HG03064 (cell line): ENCODE data around the gene F7.
"Not testable (repeated sequence)": the region's sequence is repeated elsewhere in the genome, so short reads cannot be mapped to it uniquely, and the experiment has no call there.

Experiments
- ATAC-seq: cut with Tn5 transposase; IDR thresholded peaks from one replicate; pipeline ENCODE4 v1.9.1; 2021; ENCODE audit warnings: low read depth; ENCODE audit not compliant: unreplicated experiment

F7 gene

DNA sequence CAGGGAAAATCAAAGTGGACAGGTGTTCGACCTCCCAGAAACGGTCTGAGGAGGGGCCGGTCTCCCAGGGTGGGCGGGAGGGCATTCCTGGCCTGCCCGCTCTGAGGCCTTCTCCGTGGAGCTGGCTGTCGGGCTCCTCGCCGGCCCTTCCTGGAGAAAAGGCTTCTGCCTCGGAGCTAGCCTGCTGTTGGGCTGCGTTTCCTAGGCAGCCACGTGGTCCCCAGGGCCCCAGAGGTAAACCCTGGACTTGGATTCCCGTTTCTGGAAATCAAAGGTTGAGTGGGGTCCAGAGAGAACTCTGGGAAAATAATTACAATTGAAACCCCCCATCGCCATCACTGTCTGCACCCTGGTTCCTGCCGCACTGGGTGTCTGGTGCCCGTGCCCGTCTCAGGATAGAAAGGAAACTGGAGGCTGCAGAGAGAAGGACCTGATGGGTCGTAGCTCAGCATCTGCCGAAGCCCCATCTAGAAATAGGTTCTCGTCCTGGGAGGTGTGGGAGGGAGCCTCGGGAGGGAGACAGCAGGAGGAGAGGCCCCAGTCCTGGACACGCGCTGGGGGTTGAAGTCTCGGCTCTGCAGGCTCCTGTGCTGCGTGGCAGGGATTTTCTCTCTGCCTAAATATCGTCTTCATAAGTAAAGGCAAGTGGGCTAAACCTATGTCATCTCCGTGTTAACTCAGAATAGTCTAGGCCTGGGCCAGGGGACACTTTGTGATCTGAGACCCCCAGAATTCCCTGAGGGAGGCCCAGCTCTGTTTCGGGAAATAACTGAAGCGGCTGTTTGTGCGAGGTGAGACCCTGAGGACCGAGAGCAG lies 45.2 kb downstream of the F7 start:
- no peak for ATAC-seq

DNA sequence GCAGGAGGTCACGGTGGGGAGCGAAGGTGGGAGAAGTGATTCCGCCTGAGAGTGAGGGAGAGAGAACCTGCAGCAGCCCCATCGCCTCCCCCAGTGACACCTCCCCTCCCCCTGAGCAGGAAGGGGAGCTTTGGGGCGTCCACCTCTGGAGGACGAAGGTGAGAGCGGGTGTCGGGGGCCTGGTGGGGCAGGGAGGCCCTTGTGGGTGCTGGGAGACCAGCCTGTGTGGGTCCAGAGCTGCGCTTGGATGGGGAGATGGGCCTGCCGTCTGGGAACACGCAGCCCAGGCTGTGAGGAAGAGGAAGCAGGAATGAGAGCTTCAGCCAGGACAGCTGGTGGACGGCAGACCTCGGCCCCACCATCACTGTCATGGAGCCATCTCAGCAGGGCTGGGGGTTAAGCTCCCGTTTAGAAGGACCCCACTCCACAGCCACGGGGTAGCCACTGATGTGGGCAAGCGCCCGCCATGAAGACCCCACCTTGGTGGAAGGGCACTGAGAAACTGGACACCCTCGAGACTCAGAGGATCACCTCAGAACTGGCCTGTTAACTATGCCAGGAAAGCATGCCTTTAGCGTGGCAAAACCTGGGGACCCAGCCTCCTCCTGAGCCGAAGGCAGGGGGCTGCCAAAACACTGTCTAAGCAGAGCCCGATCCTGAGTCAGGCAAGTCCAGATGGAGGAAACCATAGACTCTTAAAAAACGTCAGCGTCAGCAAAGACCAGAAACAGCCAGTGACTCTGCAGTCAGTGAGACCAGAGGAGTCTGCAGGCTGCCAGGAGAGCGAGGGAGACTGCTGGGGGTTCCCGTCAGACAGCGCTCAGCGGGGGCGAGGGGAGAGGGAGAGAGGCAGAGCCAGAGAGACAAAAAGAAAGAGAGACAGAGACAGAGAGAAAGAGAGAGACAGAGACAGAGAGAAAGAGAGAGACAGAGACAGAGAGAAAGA lies 46.4 kb downstream of the F7 start:
- no peak for ATAC-seq

DNA sequence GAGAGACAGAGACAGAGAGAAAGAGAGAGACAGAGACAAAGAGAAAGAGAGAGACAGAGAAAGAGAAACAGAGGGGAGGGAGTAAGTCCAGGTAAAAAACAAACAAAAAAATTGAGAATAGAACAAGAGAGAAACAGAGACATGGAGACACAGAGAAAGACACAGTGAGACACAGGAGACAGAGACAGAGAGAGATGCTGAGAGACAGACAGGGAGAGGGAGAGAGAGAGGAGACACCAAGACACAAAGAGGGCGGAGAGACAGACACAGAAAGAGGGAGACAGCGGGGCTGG lies 47.0 kb downstream of the F7 start:
- no peak for ATAC-seq

DNA sequence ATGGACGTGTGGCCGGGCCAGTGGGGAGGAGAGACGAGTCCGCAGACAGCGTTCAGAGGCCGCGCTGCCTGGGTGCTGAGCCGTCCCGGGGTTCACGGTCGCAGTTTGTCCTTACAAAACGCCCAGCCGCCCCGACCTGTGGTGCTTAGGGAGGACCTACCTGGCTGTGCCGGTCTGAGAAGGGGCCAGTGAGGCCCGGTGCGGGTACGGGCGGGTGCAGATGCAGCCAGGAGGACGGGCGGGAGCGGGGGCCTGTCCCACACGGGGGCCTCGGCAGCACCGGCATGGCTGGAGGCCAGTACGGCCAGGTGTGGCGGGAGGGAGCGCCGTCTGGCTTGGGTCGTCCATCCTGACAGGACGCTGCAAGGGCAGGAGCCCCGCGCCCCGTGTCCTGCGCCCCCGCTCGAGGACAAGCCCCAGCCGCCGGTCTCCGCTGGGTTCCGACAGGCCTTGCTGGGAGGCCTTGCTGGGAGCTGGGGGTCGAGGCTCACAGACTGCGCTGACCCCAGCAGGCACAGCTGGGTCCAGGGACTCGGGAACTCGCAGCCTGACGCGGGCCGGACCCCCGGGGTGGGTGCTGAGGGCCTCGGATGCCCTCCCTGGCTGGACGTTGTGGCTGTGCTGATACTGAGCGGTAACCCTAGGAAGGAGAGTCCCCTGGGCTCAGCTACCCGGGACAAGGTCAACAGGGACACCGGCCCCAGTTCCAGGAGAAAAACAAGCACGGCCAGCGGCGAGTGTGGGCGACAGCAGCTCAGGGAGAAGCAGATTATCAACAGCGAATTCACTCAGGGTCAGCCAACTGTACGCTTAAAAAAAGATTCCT lies 47.6 kb downstream of the F7 start:
- ATAC-seq = no peak

DNA sequence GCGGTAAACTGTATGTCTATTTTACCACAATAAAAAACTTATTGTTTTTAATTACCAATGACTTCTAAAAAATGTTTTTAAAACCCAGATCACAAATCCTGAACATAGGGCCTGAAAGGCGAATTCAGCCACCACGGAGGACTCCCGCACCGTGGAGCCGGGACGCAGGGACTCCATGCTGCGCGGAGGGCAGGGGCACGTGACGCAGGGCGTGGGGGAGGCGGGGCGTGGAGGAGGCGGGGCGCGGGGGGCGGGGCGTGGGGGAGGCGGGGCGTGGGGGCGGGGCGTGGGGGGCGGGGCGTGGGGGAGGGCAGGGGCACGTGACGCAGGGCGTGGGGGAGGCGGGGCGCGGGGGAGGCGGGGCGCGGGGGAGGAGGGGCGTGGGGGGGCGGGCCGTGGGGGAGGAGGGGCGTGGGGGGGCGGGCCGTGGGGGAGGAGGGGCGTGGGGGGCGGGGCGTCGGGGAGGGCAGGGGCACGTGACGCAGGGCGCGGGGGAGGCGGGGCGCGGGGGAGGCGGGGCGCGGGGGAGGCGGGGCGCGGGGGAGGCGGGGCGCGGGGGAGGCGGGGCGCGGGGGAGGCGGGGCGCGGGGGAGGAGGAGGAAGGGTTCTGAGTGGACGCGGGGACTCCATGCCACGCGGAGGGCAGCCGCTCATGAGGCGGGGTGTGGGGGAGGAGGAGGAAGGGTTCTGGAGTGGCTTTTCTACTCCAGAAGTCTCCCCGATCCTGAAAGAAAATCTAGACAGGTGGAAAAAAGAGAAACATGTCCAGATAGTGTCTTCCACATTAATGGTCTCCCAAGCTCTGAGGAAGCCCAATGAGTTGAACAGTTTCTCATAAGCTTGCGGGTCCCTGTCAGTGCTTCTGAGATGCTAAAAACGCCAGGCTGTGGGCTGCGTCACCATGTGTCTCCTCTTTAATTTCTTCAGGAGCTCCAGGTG lies 48.5 kb downstream of the F7 start:
- ATAC-seq = peak; percentile 58

DNA sequence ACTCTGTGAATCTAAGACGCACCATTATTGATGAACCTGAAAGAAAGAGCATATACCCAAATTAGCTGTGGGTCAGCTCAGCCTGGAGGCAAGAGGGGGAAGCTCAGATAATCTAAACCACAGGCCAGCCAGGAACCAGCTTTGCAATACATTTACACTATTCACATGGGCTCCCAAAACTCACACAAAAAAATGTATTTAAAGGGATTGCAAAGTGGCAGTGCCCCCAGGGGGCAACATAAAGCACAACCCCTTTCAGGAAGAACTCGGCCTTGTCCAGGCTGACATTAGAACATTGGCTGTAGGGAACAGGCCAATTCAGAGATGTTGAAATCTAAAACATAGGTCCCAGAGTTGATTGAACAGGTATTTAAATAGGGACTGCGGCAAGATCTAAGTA lies 49.6 kb downstream of the F7 start:
- ATAC-seq = no peak

DNA sequence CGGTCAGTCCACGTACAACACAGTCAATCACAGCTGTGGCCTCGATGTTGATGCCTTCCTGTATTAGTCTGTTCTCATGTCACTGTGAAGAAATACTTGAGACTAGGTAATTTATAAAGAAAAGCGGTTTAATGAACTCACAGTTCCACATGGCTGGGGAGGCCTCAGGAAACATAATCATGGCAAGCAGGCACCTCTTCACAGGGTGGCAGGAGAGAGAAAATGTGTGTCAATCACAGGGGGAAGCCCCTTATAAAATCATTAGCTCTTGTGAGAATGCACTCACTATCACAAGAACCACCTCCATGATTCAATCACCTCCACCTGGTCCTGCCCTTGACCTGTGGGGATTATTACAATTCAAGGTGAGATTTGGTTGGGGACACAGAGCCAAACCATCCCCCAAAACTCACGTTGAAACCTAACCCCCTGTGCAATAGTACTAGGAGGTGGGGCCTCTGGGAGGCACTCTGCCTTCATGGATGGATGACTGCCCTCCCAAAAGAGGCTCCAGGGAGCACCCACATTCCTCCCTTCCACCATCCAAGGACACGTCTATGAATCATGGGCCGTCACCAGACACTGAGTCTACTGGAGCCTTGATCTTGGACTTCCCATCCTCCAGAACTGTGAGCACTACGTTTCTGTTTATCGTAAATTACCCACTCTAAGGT lies 50.5 kb downstream of the F7 start:
- ATAC-seq = no peak

DNA sequence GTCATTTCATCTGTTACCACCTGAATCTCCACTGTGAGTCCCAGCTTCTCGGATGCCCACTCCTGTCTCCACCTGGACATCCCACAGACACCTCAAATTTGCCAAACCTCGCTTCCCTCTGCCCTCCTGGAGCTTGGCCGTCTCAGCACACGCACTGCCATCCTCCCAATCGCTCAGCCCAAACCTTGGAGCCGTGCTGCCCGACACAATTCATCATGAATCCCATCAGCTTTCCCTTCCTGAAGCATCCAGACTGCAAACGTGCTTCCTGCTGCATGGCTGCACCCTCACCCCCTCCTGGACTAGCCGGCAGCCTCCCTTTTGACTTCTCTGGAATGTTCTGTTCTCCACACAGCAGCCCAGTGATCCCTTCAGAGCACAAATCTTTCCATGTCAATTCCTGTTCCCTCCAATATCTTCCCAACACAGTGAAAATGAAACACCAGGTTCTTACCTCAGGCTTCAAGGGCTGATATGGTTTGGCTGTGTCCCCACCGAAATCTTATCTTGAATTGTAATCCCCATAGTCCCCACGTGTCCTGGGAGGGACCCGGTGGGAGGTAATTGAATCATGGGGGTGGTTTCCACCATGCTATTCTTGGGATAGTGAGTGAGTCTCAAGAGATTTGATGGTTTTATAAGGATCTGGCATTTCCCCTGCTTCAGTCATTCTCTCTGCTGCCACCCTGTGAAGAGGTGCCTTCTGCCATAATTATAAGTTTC lies 51.8 kb downstream of the F7 start:
- ATAC-seq = no peak

DNA sequence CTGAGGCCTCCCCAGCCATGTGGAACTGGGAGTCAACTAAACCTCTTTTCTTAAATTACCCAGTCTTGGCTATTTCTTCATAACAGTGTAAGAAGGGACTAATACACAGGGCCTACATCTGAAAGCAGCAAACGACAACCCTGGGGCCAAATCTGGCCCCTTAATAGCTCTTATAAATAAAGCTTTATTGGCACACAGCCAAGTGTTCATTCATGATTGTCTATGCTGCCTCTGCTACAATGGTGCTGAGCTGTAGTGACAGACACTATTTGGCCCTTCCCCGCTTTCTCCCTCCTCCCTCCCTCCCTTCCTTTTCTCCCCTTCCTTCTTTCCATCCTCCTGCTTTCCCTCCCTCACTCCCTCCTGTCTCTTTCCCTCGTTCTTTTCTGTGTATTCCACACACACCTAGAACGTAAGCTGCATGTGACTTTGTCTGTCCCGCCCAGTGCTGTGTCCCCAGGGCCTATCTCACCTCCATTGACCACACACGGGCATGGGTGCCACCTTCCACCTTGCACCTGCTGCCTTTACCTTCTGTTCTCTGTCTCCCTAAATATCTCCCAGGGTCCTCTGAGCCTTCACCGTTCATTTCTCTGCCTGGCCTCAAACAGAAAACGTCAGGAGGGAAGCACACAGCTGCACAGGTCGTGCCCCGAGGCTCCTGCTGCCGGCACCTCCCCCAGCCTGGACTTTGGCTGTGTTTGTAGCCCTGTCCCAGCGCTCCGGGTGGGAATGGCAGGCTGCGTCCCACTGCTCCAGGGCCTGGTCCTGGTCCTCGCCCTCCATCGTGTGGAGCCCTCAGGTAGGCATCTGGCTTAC lies 52.5 kb downstream of the F7 start, which contains the start of gene PROZ:
PROZ (plus strand) TSS at position 720 of the 819 bp plus-strand sequence; CDS start at position 733, 13 bp downstream.
- no peak for ATAC-seq

DNA sequence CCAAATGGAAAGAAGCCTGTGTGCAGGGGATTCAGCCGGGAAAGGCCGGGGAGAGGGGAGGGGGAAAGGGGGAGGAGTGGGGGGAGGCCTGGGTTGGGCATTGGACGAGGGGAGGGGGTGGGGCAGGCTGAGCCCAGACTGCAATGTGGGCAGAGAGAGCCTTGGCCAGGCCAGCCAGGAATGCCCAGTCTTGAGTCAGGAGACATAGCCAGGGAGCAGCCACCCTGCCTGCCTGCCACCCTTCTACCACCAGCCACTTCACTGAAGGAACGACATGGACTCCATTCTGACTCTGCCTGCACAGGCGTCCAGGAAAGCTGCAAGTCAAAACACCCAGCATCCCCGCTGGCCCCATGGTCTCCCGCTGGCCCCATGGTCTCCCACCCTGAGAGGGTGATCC lies 53.4 kb downstream of the F7 start:
- ATAC-seq = no peak

DNA sequence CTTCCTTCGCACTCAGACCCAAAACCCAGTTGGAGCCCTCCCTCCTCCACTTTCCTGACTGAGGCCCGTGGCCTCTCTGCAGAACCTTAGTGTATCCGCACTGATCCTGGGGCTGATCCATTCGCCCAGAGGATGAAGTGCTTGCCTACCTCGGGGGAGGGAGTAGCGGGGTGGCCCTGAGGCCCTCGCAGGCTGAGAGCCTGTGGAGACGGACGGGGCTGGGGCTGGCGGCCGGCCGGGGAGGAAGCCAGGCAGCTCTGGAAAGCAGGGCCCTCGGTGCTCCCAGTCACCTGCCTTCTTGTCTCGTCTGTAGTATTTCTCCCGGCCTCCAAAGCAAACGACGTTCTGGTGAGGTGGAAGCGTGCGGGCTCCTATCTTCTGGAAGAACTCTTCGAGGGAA lies 54.1 kb downstream of the F7 start:
- no peak for ATAC-seq

DNA sequence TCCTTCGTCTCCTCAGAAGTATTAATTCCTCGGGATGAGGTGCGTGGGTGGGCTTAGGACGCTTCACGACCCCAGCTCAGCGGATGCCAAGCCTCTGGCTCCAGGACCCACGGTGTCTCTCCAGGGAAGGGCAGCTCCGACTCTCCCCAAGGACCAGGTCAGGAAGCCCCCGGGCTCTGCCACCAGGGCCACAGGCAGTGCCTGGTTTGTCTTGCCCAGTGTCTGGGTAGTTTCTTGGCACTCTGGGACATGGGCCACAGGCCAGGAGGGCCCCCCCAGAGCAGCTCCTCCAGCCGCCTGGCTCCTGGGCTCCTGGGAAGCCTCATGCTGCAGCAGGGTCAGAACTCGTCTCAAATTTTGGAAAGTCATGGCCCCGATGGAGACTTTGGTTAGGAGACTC lies 55.4 kb downstream of the F7 start:
- no peak for ATAC-seq

DNA sequence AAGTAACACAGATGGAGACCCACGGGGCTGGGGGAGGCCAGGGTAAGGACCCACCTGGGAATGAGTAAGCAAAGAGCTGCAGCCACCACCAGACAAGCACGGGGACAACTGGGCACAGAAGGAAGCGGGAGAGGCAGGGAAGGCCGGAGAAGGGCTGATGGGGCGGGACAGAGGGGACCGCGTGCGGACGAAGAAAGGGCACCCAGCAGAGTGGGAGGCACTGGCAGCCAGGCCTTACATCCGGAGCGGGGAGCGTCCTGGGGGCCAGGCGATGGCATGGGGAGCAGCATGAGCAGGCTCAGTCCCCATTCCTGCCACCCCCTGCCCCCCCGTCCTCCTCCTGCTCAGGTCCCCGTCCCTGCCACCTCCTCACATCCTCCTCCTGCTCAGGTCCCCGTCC lies 55.8 kb downstream of the F7 start:
- no peak for ATAC-seq

DNA sequence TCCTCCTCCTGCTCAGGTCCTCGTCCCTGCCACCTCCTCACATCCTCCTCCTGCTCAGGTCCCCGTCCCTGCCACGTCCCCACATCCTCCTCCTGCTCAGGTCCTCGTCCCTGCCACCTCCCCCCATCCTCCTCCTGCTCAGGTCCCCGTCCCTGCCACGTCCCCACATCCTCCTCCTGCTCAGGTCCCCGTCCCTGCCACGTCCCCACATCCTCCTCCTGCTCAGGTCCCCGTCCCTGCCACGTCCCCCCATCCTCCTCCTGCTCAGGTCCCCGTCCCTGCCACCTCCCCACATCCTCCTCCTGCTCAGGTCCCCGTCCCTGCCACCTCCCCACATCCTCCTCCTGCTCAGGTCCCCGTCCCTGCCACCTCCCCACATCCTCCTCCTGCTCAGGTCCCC lies 56.4 kb downstream of the F7 start:
- ATAC-seq = not testable (repeated sequence)

DNA sequence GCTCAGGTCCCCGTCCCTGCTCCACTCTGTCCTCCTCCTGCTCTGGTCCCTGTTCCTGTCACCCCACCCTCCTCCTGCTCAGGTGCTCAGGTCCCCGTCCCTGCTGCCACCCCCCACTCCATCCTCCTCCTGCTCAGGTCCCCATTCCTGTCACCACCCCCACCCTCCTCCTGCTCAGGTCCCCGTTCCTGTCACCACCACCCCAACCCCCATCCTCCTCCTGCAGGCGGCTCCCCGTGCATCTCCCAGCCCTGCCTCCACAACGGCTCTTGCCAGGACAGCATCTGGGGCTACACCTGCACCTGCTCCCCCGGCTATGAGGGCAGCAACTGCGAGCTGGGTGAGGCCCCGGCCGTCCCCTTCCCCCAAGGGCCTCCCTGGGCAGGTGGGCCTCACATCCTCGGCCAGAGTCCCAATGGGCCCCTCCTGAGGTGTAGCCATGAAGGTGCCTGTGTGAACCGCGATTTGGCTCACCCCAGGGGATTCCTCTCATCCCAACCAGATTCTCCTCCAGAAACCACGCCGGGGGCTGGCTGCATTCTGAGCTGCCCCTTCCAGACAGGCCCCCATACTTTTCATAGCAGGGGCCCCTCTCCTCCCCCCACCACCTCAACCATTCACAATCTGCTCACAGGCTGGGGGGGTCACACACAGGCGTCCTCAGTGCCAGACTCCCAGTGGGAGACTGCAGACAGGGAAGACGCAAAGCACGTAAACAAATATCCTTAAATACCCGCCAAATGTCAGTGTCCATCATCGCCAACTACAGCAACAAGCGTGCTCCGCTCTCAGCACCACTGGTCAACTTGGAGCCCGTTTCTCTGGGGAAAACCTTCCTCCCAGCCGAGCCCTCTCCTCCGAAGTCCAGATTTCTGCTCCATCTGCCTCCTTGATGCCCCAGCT lies 57.4 kb downstream of the F7 start:
- no peak for ATAC-seq

DNA sequence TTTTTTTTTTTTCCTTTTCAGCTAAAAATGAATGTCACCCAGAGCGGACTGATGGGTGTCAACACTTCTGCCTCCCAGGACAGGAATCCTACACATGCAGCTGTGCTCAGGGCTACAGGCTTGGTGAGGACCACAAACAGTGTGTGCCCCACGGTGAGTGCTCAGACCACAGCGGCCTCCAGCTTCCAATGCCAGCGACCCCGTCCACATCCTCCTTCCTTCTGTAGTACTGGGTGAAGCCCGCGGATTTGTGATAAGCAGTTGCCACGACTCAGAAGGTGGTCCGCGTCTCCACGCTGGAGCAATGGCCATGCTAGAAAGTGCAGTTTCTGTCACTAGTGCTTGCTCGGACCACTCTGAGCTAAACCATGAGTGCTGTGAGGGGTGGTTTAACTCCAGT lies 58.9 kb downstream of the F7 start:
- ATAC-seq = no peak

DNA sequence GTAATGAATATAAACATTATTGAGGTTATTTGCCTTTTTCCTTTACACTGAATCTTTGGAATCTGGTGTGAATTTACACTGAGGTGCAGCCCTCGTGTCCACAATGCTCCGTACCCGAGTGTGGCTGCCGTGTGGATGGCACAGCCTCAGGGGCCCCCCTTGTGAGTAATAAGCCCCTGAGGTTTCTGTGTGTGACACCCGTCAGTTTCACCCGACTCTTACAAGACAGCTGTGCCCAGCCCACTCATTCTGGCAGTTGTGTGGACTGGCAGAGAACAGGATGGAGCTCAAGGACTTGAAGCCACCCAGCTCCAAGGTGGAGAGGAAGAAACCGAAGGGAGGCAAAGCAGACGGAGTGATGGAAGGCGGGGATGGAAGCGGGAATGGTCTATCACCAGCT lies 60.7 kb downstream of the F7 start:
- ATAC-seq = no peak
